D721Med (cell line): ENCODE data around the gene NOX5.

Experiments
- DNase-seq: peaks from one replicate; pipeline ENCODE4 v3.0.0; 2011; ENCODE audit warnings: low spot score; ENCODE audit not compliant: insufficient read length
- FAIRE-seq: peaks from 2 replicates; lab custom pipeline; 2011; peaks lifted over from hg19 to GRCh38; lab: Jason Lieb, UNC
- TF ChIP-seq, protein P1 (sequence below): IDR thresholded peaks from 2 replicates; pipeline ENCODE4 v1.5.1; 2012; ENCODE audit warnings: mild to moderate bottlenecking, control low read depth; ENCODE audit not compliant: insufficient read depth; ENCODE audit errors: missing control alignments

The NOX5 gene

DNA sequence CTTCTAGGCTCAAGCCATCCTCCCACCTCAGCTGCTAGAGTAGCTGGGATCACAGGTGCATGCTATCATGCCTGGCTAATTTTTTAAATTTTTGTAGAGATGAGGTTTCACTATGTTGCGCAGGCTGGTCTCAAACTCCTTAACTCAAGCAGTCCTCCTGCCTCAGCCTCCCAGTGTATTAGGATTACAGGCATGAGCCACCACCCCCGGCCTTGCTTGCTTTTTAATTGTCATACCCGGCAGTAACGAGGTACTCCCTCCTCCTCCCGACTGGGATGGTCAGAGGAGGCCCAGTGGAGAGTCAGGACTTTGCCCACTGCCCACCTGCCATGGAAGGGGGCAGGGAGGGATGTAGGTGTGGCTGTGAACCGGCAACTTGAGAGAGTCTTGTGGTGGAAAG lies 4.5 kb downstream of the NOX5 start:
- no peak for DNase-seq
- FAIRE-seq: no peak
- TF ChIP-seq, protein P1, sequence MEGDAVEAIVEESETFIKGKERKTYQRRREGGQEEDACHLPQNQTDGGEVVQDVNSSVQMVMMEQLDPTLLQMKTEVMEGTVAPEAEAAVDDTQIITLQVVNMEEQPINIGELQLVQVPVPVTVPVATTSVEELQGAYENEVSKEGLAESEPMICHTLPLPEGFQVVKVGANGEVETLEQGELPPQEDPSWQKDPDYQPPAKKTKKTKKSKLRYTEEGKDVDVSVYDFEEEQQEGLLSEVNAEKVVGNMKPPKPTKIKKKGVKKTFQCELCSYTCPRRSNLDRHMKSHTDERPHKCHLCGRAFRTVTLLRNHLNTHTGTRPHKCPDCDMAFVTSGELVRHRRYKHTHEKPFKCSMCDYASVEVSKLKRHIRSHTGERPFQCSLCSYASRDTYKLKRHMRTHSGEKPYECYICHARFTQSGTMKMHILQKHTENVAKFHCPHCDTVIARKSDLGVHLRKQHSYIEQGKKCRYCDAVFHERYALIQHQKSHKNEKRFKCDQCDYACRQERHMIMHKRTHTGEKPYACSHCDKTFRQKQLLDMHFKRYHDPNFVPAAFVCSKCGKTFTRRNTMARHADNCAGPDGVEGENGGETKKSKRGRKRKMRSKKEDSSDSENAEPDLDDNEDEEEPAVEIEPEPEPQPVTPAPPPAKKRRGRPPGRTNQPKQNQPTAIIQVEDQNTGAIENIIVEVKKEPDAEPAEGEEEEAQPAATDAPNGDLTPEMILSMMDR: no peak

DNA sequence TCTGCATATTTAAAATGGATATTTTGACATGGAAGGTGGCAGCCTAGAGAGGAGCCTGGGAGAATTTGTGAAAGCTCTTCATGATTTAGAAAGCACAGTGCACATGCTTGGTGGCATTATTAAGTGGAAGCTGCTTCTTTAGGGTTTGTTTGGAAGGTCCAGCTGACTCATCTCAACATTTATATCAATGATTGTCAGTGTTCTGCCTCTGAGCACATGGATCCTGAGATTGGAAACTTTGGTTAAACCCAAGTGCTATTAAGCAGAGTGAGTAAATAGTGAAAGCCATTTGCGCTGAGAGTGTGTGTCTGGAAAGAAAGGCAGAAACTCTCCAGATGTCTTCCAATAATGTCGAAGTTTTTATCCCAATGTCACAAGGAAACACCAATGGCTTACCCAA lies 7.4 kb downstream of the NOX5 start:
- TF ChIP-seq, protein P1: no peak
- DNase-seq (no peak), FAIRE-seq (no peak)

DNA sequence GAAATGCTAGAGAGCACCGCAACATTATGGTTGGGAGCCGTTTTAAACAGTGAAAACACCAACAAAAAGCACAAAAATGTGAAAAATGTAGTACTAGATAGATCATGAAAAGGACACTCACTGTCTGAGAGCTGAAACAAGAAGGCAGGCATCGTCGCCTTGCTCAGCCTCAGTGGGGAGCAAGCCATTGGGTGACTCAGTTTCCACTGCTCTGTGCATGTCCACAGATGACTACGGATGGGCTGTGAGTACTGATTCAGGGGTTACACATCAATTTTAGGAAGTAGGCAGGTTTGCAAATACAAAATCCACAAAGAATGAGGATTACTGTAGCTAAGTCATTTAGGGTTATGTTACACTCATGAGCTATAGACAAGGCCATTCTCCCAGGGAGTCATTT lies 10.8 kb downstream of the NOX5 start:
- DNase-seq (no peak), FAIRE-seq (no peak)
- TF ChIP-seq, protein P1: no peak

DNA sequence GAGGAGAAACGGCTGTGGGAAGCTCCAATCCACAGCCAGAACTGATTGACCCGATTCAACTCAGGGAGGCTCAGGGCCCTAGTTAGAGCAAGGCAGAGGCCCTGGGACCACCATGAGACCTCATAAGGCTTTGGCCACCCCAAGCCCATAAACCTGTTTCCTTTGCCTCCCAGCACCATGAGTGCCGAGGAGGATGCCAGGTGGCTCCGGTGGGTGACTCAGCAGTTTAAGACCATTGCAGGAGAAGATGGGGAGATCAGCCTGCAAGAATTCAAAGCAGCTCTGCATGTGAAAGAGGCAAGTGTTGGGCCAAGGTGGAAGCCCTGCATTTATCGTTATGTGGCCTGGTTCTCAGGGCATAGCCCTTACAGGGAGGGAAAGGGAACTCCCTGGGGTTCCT lies 11.9 kb downstream of the NOX5 start:
- no peak for FAIRE-seq
- TF ChIP-seq, protein P1: no peak

DNA sequence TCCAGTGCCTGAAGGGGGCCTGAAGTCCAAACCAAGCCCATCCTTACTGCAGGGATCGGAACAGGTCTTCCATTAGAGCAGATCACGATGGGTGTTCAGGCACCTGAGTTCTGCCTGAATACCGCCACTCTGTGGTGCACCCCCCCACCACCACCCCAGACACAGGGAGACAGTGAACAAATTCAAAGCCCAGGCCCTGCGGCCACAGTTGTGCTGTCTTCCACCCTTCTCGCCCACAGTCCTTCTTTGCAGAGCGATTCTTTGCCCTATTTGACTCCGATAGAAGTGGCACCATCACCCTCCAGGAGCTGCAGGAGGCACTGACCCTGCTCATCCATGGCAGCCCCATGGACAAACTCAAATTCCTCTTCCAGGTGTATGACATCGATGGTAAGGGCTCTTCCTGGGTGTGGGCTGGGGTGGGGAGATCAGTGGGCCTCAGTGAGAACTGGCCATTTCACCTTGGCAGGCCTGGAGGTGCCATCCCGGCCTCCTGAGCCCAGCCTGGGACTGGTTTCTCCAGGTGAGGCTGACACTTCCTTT lies 13.6 kb downstream of the NOX5 start:
- TF ChIP-seq, protein P1: no peak
- FAIRE-seq: no peak
- no peak for DNase-seq

More for the DNA sequence above, 11.9 kb downstream of the NOX5 start:
- DNase-seq: no peak

DNA sequence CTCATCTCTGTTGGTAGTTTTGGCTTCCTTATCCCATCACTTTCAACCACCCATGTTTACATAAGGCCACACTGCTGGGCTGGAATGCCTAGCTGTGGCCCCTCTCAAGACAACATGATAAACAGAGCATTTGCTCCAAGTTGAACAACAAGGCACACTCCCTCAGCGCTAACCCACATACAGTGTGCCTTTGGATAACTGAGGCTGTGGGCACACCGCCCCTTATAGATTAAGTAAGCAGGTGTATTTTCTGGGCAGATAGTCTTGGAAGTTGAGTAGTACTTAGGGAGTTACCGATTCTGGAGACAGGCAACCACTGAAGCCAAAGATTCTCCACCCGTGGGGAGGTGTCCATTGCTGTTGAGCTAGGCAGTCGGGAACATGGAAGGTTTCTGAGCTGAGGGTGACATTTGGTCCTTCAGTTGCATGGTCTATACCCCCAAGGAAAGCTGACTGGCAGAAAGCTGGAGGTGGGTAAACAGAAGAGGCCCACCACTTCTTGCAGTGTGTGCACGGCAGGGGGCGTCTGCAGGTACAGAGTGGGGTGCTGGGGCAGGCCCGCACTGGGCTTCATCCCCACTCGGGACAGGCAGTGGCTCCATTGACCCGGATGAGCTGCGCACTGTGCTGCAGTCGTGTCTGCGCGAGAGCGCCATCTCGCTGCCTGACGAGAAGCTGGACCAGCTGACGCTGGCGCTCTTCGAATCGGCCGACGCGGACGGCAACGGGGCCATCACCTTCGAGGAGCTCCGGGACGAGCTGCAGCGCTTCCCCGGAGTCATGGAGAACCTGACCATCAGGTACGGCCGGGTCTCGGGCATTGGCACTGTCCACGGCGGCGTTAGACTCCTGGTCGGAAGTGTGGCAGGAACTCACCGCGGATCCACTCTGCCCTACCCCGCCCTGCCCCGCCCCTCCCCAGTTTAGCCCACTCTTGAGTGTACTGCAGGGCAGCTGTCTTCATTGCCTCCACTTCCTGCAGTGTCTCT lies 16.8 kb downstream of the NOX5 start:
- DNase-seq: peak; percentile 47
- FAIRE-seq: no peak
- TF ChIP-seq, protein P1: peak; percentile 77

DNA sequence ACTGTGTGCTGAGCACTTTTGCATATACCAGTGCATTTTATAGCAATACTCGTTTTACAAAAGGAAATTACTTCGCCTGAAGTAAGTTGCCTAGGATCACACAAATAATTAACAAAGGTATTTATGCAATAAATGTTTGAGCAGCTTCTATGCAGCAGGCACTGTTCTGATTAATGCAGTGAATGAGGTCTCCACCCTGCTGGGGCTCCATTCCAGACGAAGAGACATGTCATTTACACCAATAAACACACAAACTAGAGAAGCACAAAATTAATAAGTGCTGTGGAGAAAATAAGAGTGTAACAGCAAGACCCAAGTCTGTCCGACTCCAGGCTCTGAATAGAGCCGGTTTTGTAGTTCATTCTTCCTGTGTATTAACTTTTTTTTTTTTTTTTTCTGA lies 17.5 kb downstream of the NOX5 start:
- TF ChIP-seq, protein P1: no peak
- FAIRE-seq (no peak), DNase-seq (no peak)
